Right renal cortex interstitium (tissue), 3 donors: ENCODE results near the gene THOC6. TPM values are rescaled to one million over a fixed set of nuclear protein-coding genes. Genes with fewer than 3 reads are reported as not detected.
"Not testable (repeated sequence)": the region's sequence is repeated elsewhere in the genome, so short reads cannot be mapped to it uniquely, and the experiment has no call there.

Experiments
- DNase-seq, 3 donors: peaks; one replicate each; pipeline ENCODE4 v3.0.0-alpha.2; 2013; ENCODE audit warnings: low read depth in 3 of 3, low spot score in 2 of 3
- polyA plus RNA-seq, 3 donors: library from polyadenylated mRNA; unstranded; fragments of 120-200 nt; gene quantifications; one replicate each; pipeline ENCODE4 v1.2.1, GENCODE V29; 2013; ENCODE audit not compliant: insufficient read length in 3 of 3

Gene THOC6
- polyA plus RNA-seq, 3 donors, result 27.9 to 33.3 (median 29.9) TPM

DNA sequence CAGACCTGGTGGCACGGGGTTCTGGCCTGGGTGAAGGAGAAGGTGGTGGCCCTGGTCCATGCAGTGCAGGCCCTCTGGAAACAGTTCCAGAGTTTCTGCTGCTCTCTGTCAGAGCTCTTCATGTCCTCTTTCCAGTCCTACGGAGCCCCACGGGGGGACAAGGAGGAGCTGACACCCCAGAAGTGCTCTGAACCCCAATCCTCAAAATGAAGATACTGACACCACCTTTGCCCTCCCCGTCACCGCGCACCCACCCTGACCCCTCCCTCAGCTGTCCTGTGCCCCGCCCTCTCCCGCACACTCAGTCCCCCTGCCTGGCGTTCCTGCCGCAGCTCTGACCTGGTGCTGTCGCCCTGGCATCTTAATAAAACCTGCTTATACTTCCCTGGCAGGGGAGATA lies 45.3 kb downstream of the THOC6 start:
- not testable (repeated sequence) for DNase-seq

DNA sequence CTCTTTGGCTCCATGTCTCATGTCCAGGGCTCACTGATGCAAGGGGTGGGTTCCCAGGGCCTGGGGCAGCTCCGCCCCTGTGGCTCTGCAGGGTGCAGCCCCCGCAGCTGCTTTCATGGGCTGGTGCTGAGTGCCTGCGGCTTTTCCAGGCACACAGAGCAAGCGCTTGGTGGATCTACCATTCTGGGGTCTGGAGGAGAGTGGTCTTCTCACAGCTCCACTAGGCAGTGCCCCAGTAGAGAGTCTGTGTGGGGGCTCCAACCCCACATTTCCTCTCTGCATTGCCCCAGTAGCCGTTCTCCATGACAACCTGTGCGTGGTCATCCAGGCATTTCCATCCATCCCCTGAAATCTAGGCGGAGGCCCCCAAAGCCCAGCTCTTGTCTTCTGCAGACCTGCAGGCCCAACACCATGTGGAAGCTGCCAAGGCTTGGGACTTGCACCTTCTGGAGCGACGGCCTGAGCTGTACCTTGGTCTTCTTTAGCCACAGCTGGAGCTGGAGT lies 46.8 kb downstream of the THOC6 start:
- no peak for DNase-seq

DNA sequence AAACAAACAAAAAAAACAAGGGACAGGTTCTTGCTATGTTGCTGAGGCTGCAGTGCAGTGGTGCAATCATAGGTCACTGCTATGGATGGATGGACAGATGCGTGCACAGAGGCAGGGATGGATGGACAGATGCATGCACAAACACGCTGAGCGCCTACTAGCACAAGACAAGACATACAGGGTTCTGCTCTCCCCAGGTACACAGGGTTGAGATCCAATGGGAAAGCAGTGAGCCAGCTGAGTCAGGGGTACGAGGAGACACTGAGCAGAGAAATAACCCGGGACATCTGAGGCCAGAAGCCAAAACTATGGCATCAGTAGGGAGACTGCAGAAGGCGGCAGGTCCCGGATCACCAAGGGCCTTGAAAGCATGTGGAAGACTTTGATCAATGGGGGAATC lies 47.8 kb downstream of the THOC6 start:
- DNase-seq, result no peak

DNA sequence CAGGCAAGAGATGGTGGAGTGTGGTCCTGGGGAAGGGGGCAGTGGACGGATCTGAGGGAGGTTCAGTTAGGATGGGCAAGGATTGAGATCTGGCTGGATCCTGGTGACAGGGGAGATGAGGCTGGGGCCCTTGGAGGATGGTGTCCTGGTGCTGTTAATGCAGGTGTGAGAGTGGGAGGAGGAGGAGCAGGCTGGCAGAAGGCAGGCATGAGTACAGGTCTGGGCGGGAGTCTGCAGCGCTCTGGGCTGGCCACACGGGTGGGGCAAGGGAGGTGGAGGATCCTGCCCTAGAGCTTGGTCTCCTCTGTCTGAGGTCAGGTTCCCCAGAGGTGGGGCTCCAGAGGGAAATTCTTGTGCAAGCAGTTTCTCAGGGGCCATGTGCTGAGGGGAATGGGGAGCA lies 48.3 kb downstream of the THOC6 start:
- not testable (repeated sequence) for DNase-seq

DNA sequence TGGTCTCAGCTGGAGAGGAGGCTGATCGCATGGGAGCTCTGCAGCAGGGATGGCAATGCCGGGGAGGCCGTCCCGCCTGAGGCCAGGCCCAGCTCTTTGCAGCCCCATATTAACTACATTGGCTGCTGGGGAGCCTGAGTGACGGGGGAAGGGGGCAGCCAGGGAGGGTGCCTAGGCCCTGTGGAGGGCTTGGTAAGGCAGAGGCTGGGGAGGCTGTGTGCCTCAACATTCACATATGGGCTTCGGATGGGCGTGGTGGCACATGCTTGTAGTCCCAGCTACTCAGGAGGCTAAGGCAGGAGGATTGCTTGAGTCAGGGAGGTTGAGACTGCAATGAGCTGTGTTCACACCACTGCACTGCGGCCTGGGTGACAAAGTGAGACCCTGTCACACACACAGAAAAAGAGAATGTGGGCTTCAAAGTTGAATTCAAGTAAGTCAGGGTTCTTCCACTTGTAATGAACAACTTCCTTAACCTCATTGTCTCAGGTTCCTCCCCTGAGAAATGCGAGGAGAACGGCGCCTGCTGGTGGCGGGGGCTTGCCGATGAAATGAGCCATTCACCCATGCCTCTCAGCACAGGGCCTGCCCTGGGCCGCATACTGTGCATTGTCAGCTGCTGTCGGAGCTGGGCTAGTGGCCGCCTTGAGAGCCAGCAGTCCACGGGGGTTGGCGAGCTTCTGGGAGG lies 48.9 kb downstream of the THOC6 start:
- not testable (repeated sequence) for DNase-seq

DNA sequence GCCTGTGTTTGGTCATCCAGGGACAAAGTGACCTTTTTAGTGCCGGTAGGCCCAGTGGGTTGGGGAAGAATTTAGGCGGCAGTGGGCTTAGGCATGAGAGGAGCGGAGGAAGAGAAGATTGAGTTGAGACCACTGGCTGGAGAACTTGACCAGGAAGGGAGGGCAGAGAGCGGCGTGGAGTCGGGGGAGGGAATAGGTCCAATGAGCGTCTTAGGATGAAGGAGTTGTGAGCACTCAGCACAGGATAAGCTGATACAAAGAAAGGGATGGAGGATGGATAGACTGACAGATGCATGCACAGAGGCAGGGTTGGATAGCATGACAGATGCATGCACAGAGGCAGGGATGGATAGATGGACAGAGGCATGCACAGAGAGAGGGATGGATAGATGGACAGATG lies 49.6 kb downstream of the THOC6 start:
- no peak for DNase-seq

DNA sequence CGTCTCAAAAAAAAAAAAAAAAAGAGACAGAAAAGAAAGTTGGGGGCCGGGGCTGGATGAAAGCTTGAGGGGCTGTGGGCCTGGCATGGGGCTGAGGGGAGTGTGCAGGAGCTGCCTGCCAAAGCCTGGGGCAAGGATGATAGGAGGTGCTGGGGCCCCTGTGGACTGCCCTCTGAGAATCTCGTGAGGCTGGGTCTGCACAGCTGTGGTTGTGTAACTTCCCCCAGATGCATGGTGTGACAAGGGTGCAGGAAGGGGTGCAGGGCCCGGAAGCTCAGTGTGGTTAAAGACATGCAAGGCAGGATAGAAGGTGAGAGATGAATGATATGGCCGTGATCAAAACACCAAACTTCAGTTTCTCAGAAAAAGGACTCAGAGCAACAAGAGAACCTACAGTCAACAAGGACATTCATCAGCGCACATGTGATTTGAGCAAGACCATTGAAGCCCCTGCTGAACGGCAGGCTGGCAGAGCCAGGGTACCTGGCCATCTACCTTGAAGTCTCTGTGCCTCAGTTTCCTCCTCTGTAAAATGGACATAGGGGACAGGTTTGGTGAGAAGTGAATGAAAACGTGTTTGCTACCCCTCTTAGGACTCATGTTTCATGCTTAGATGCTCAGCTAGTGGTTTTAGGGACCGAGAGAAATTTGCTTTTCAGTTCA lies 51.2 kb downstream of the THOC6 start:
- DNase-seq, result no peak

DNA sequence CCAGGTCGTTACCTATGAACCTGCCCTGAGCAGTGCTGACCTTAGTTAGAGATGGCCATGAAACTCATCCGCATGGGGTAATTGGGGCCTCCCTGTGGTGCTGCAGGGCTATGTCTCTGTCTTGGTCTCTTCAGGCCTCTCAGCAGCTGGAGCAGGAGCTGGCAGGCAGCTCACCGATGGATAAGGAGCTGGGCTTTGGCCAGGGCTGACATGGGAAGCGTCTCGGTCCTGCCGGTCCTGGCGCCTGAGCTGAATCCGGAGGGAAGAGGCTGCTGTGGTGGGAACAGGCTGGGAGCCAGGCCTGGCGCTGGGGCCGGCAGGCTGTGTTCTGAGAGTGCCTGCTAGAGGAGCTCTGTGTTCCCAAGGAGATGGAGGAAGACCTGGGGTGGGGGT lies 51.7 kb downstream of the THOC6 start:
- DNase-seq, result no peak

DNA sequence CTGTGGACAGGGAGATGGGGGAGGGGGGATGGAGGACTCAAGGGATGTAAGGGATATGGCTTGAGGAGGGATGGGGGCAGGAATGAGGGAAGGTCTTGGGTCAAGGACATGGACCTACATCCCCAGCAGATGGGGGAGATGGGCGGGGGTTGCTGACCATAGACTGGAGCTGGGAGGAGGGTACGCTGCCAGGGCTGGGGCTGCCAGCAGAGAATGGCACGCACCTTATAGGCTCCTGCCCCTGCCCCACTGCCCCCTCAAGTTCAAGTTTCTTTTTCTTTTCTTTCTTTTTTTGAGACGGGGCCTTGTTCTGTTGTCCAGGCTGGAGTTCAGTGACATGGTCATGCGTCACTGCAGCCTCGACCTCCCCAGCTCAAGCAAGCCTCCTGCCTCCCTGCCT lies 52.1 kb downstream of the THOC6 start:
- DNase-seq, result not testable (repeated sequence)

DNA sequence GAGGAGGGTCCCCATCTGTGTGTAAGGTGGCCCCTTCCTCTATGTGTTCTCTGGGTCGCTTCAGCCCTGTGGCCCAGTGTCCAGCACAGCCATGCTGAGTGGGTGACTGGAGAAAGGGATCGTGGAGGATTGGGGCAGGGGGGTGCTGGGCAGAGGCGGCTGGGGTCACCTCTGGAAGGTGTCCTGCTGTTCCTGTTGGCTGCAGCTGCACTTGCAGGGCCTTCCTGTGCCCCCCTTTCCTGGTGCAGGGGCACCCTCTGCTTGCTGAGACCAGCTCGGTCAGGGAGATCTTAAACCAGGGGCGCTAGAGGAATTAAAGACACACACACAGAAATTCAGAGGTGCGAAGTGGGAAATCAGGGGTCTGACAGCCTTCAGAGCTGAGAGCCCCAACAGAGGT lies 52.7 kb downstream of the THOC6 start:
- DNase-seq, result no peak

Other genes with a start within 250 kb of the THOC6 start
- gene ELOB, start 246.8 kb upstream of the THOC6 start, polyA plus RNA-seq, result 100 to 1,000 TPM; 199 to 241 (median 210) TPM
- under 1 TPM in 2 of 3 donors, not detected in 1; 0.33 to 0.61 TPM for gene PRSS33, start 236.5 kb upstream of the THOC6 start, polyA plus RNA-seq
- gene PRSS41, start 225.6 kb upstream of the THOC6 start, polyA plus RNA-seq, result not detected
- gene PRSS21, start 206.8 kb upstream of the THOC6 start, polyA plus RNA-seq, result under 1 TPM in 2 of 3 donors, not detected in 1; 0.19 to 0.43 TPM
- under 1 TPM; 0.31 to 0.60 (median 0.32) TPM for gene ZG16B, start 193.7 kb upstream of the THOC6 start, polyA plus RNA-seq
- 1 to 10 TPM; 6.8 to 7.4 (median 7.0) TPM for gene PRSS22, start 165.9 kb upstream of the THOC6 start, polyA plus RNA-seq
- gene FLYWCH2, start 140.8 kb upstream of the THOC6 start, polyA plus RNA-seq, result 10 to 100 TPM; 18.8 to 20.7 (median 19.4) TPM
- 10 to 100 TPM; 13.1 to 16.3 (median 14.6) TPM for gene FLYWCH1, start 112.1 kb upstream of the THOC6 start, polyA plus RNA-seq
- gene KREMEN2, start 59.8 kb upstream of the THOC6 start, polyA plus RNA-seq, result 1 to 10 TPM in 2 of 3 donors, under 1 TPM in 1; 1.00 to 1.4 (median 1.1) TPM
- 1 to 10 TPM; 7.5 to 8.5 (median 8.1) TPM for gene PAQR4, start 54.7 kb upstream of the THOC6 start, polyA plus RNA-seq
- gene PKMYT1, start 43.6 kb upstream of the THOC6 start, polyA plus RNA-seq, result 10 to 100 TPM; 11.3 to 12.5 (median 11.4) TPM
- 1 to 10 TPM; 2.0 to 2.8 (median 2.5) TPM for gene CLDN9, start 11.1 kb upstream of the THOC6 start, polyA plus RNA-seq
- 10 to 100 TPM; 25.8 to 38.1 (median 31.0) TPM for gene CLDN6, start 5.9 kb upstream of the THOC6 start, polyA plus RNA-seq
- gene TNFRSF12A, start 3.7 kb upstream of the THOC6 start, polyA plus RNA-seq, result 10 to 100 TPM in 2 of 3 donors, 1 to 10 TPM in 1; 8.9 to 12.9 (median 11.9) TPM
- 10 to 100 TPM; 50.7 to 66.1 (median 57.1) TPM for gene HCFC1R1, start 93 bp upstream of the THOC6 start, polyA plus RNA-seq
- 1 to 10 TPM; 1.1 to 2.2 (median 1.5) TPM for gene BICDL2, start 12.9 kb downstream of the THOC6 start, polyA plus RNA-seq
- gene MMP25, start 22.5 kb downstream of the THOC6 start, polyA plus RNA-seq, result under 1 TPM; 0.35 to 0.82 (median 0.79) TPM
- 10 to 100 TPM; 28.0 to 36.8 (median 29.4) TPM for gene IL32, start 41.6 kb downstream of the THOC6 start, polyA plus RNA-seq
- gene ZSCAN10, start 75.3 kb downstream of the THOC6 start, polyA plus RNA-seq, result under 1 TPM in 1 of 3 donors, not detected in 2; 0.11 TPM
- 10 to 100 TPM; 12.7 to 14.6 (median 13.8) TPM for gene ZNF205, start 88.6 kb downstream of the THOC6 start, polyA plus RNA-seq
- gene ZNF213, start 111.0 kb downstream of the THOC6 start, polyA plus RNA-seq, result 1 to 10 TPM; 8.0 to 9.3 (median 9.3) TPM
- gene OR1F1, start 164.2 kb downstream of the THOC6 start, polyA plus RNA-seq, result not detected
- gene ZNF200, start 211.1 kb downstream of the THOC6 start, polyA plus RNA-seq, result 10 to 100 TPM; 14.6 to 18.0 (median 15.4) TPM
- gene MEFV, start 232.6 kb downstream of the THOC6 start, polyA plus RNA-seq, result under 1 TPM; 0.11 to 0.18 (median 0.17) TPM